G401.6 (cell line): ENCODE results near the gene ZBTB21.
"Not testable (repeated sequence)": the region's sequence is repeated elsewhere in the genome, so short reads cannot be mapped to it uniquely, and the experiment has no call there.

Experiments
- FAIRE-seq: peaks from 2 replicates; lab custom pipeline; 2012; peaks lifted over from hg19 to GRCh38; lab: Jason Lieb, UNC

The ZBTB21 gene

GRCh38 chr21:41951876-41952567 lies 58.1 kb downstream of the ZBTB21 start:
- no peak for FAIRE-seq

GRCh38 chr21:41950941-41951351 lies 59.2 kb downstream of the ZBTB21 start:
- no peak for FAIRE-seq

- not testable (repeated sequence) for FAIRE-seq
These were observed 60.5 kb downstream of the ZBTB21 start for GRCh38 chr21:41949631-41950030.

- FAIRE-seq, result no peak
These were observed 61.3 kb downstream of the ZBTB21 start for GRCh38 chr21:41948901-41949300.

GRCh38 chr21:41948078-41948895 lies 61.9 kb downstream of the ZBTB21 start:
- no peak for FAIRE-seq

GRCh38 chr21:41945982-41946381 lies 64.2 kb downstream of the ZBTB21 start:
- FAIRE-seq, result no peak

- no peak for FAIRE-seq
These were observed 66.3 kb downstream of the ZBTB21 start for GRCh38 chr21:41943851-41944250.

GRCh38 chr21:41942457-41942856 lies 67.7 kb downstream of the ZBTB21 start:
- FAIRE-seq, result no peak

- FAIRE-seq, result no peak
These were observed 68.2 kb downstream of the ZBTB21 start for GRCh38 chr21:41941941-41942340.

- FAIRE-seq, result no peak
These were observed 69.7 kb downstream of the ZBTB21 start for GRCh38 chr21:41940431-41940830.

GRCh38 chr21:41939391-41939790 lies 70.8 kb downstream of the ZBTB21 start:
- FAIRE-seq, result no peak
